ENCODE results near the gene SNED1. TPM values are rescaled to one million over a fixed set of nuclear protein-coding genes. Genes with fewer than 3 reads are reported as not detected.

The SNED1 gene
- polyA plus RNA-seq, 1 donor from 2014 or later = 0.32 TPM

- Histone ChIP-seq H3K4me3 (ENCODE audit: low read length) (no peak overlapping the region), H3K27me3 (ENCODE audit: insufficient read depth, low read depth, low read length) (peaks cover 43% of the 10 kb centered on the region), H3K9ac (ENCODE audit: low read length) (no peak overlapping the region), H3K4me2 (ENCODE audit: low read length) (no peak overlapping the region), H3K9me2 (ENCODE audit: insufficient read depth, low read length) (no peaks in the 10 kb centered on the region), H3K9me3 (ENCODE audit: low read length) (no peaks in the 10 kb centered on the region), H4K20me1 (ENCODE audit: insufficient read depth) (no peaks in the 10 kb centered on the region), H3K36me3 (ENCODE audit: insufficient read depth, low read length) (no peaks in the 10 kb centered on the region), H2AFZ (ENCODE audit: low read depth, low read length) (no peak overlapping the region), H3K27ac (ENCODE audit: low read length) (no peak overlapping the region), H3F3A (ENCODE audit: insufficient read depth, low read length, poor library complexity, severe bottlenecking) (no peaks in the 10 kb centered on the region), H3K79me2 (replicated peaks; ENCODE audit: insufficient read depth, low read length) (no peaks in the 10 kb centered on the region)
- TF ChIP-seq SMC3 (conservative IDR thresholded peaks at IDR 0.05; ENCODE audit: poor library complexity) (no peak), EP300 (conservative IDR thresholded peaks at IDR 0.05; ENCODE audit: poor library complexity, severe bottlenecking) (no peak), EZH2 (IDR thresholded peaks at IDR 0.05; ENCODE audit: borderline replicate concordance, insufficient read depth, low read length, poor library complexity, severe bottlenecking) (no peak), REST (IDR thresholded peaks at IDR 0.05; ENCODE audit: borderline replicate concordance) (no peak), MXI1 (conservative IDR thresholded peaks at IDR 0.05; ENCODE audit: poor library complexity, severe bottlenecking) (no peak), CTCF (IDR thresholded peaks at IDR 0.05; ENCODE audit: poor library complexity, severe bottlenecking) (no peak), TAF1 (IDR thresholded peaks at IDR 0.05; ENCODE audit: low read depth) (no peak), RAD21 (conservative IDR thresholded peaks at IDR 0.05) (no peak), POLR2AphosphoS5 (IDR thresholded peaks at IDR 0.05) (no peak)
These were observed 1.1 kb upstream of the SNED1 start for GRCh38 chr2:240997141-240997855.

GRCh38 chr2:240998706-240998994, 232 bp downstream of the SNED1 start:
- H3K4me2 ChIP-seq (ENCODE audit: low read length) = no peak overlapping the region
- H3K9ac ChIP-seq (ENCODE audit: low read length) = no peak overlapping the region
- no peak overlapping the region for H3K4me3 ChIP-seq (ENCODE audit: low read length)
- H3K36me3 ChIP-seq (ENCODE audit: insufficient read depth, low read length) = no peaks in the 10 kb centered on the region
- H2AFZ ChIP-seq (ENCODE audit: low read depth, low read length) = no peak overlapping the region
- H4K20me1 ChIP-seq (ENCODE audit: insufficient read depth) = no peaks in the 10 kb centered on the region
- peaks cover 43% of the 10 kb centered on the region for H3K27me3 ChIP-seq (ENCODE audit: insufficient read depth, low read depth, low read length)
- H3K9me2 ChIP-seq (ENCODE audit: insufficient read depth, low read length) = no peaks in the 10 kb centered on the region
- no peak for TF ChIP-seq REST (IDR thresholded peaks at IDR 0.05; ENCODE audit: borderline replicate concordance)
- no peak for TF ChIP-seq TAF1 (IDR thresholded peaks at IDR 0.05; ENCODE audit: low read depth)
- no peak for TF ChIP-seq CTCF (IDR thresholded peaks at IDR 0.05; ENCODE audit: poor library complexity, severe bottlenecking)
- TF ChIP-seq EZH2 (IDR thresholded peaks at IDR 0.05; ENCODE audit: borderline replicate concordance, insufficient read depth, low read length, poor library complexity, severe bottlenecking) = no peak
- no peak for TF ChIP-seq SMC3 (conservative IDR thresholded peaks at IDR 0.05; ENCODE audit: poor library complexity)
- TF ChIP-seq RAD21 (conservative IDR thresholded peaks at IDR 0.05) = no peak
- no peak for TF ChIP-seq MXI1 (conservative IDR thresholded peaks at IDR 0.05; ENCODE audit: poor library complexity, severe bottlenecking)
- no peak for TF ChIP-seq POLR2AphosphoS5 (IDR thresholded peaks at IDR 0.05)
- TF ChIP-seq EP300 (conservative IDR thresholded peaks at IDR 0.05; ENCODE audit: poor library complexity, severe bottlenecking) = no peak
- H3K9me3 ChIP-seq (ENCODE audit: low read length) = peaks cover 5% of the 10 kb centered on the region
- H3K27ac ChIP-seq (ENCODE audit: low read length) = no peak overlapping the region
- no peaks in the 10 kb centered on the region for H3K79me2 ChIP-seq (replicated peaks; ENCODE audit: insufficient read depth, low read length)
- H3F3A ChIP-seq (ENCODE audit: insufficient read depth, low read length, poor library complexity, severe bottlenecking) = no peaks in the 10 kb centered on the region

Measured in neural cell (in vitro differentiated cells).